GM12878 (cell line): ENCODE results near the gene GDAP2. TPM values are rescaled to one million over a fixed set of nuclear protein-coding genes. Genes with fewer than 3 reads are reported as not detected.

ENCODE experiments used
- ATAC-seq: fragments of 200-7000 bp; cut with Tn5 transposase; 3 replicates; pipeline ENCODE4 v1.9.1; 2020; ENCODE audit warnings: mild to moderate bottlenecking, moderate library complexity
- BruUV-seq: library from RNA; stranded (reverse); fragments of 400-500 nt; replicated peaks from 2 replicates; lab custom pipeline; 2021; lab: Mats Ljungman, UMichigan
- CTCF ChIA-PET: fragments of 300-600 bp; sonication (Branson Sonifier 250); formaldehyde crosslinking; extraction: SDS; loops from one replicate; lab custom pipeline; 2021; ENCODE audit warnings: inconsistent platforms; lab: Yijun Ruan, JAX
- POLR2A ChIA-PET: fragments of 350-600 bp; formaldehyde crosslinking; extraction: SDS; loops from one replicate; lab custom pipeline; 2021; ENCODE audit warnings: inconsistent platforms; lab: Charles Lee
- RAD21 ChIA-PET: fragments of 300-600 bp; sonication (Branson Sonifier 250); formaldehyde crosslinking; loops from one replicate; lab custom pipeline; 2023; ENCODE audit warnings: antibody characterized with exemption; ENCODE audit not compliant: unreplicated experiment; lab: Charles Lee
- SMC1A ChIA-PET: fragments of 300-600 bp; sonication (Branson Sonifier 250); formaldehyde crosslinking; loops from one replicate; lab custom pipeline; 2023; ENCODE audit not compliant: unreplicated experiment, uncharacterized antibody; lab: Charles Lee
- DNase-seq: peaks from one replicate; pipeline ENCODE4 v3.0.0-alpha.2; 2011; ENCODE audit warnings: low read depth, low spot score
- FAIRE-seq: peaks from 3 replicates; lab custom pipeline; 2011; peaks lifted over from hg19 to GRCh38; lab: Jason Lieb, UNC
- H2AFZ ChIP-seq: 2 replicates; pipeline ENCODE4 v1.6.0; 2011; ENCODE audit warnings: low read depth, low read length, control low read depth; ENCODE audit not compliant: control insufficient read depth
- H3K27ac ChIP-seq: 2 replicates; pipeline ENCODE4 v1.5.1; 2011; ENCODE audit warnings: control low read depth; ENCODE audit not compliant: control insufficient read depth, insufficient read depth
- H3K27me3 ChIP-seq, 2 experiments: replicated peaks in 1 of 2; 2 replicates each; pipeline versions ENCODE4 v1.6.0 to v1.6.1; 2011; ENCODE audit warnings: low read length in 1 of 2; ENCODE audit not compliant: control insufficient read depth in 2 of 2, insufficient read depth in 2 of 2
- H3K36me3 ChIP-seq, 2 experiments: 2 replicates each; pipeline ENCODE4 v1.5.1; 2011; ENCODE audit warnings: low read length in 1 of 2; ENCODE audit not compliant: control insufficient read depth in 2 of 2, insufficient read depth in 2 of 2
- H3K4me1 ChIP-seq: 2 replicates; pipeline ENCODE4 v1.6.1; 2011; ENCODE audit warnings: mild to moderate bottlenecking, low read length, moderate library complexity, mixed read lengths; ENCODE audit not compliant: control insufficient read depth, insufficient read depth
- H3K4me2 ChIP-seq: 2 replicates; pipeline ENCODE4 v1.6.0; 2011; ENCODE audit warnings: control low read depth; ENCODE audit not compliant: control insufficient read depth, insufficient read depth
- H3K4me3 ChIP-seq: fragments of 200-600 bp; sonication (generic); 2 replicates; pipeline ENCODE4 v1.5.1; 2016
- H3K79me2 ChIP-seq: 2 replicates; pipeline ENCODE4 v1.6.0; 2011; ENCODE audit warnings: low read length; ENCODE audit not compliant: control insufficient read depth, insufficient read depth
- H3K9ac ChIP-seq: 2 replicates; pipeline ENCODE4 v1.8.0; 2011; ENCODE audit warnings: low read length, control low read depth, mixed read lengths; ENCODE audit not compliant: control insufficient read depth, insufficient read depth
- H3K9me3 ChIP-seq: replicated peaks from 3 replicates; pipeline ENCODE4 v1.5.1; 2011; ENCODE audit warnings: mild to moderate bottlenecking, low read length; ENCODE audit not compliant: control insufficient read depth, insufficient read depth
- H4K20me1 ChIP-seq: 2 replicates; pipeline ENCODE4 v1.6.0; 2011; ENCODE audit not compliant: control insufficient read depth, insufficient read depth
- ATF7 ChIP-seq: fragments of 450-650 bp; IDR thresholded peaks from 2 replicates; pipeline ENCODE4 v1.6.1; 2016; ENCODE audit warnings: low read depth, mild to moderate bottlenecking
- CHD1 ChIP-seq: IDR thresholded peaks from 2 replicates; pipeline ENCODE4 v1.6.1; 2012; ENCODE audit warnings: low read depth, low read length, improper control_type of control experiment
- CHD2 ChIP-seq: IDR thresholded peaks from 2 replicates; pipeline ENCODE4 v1.6.1; 2011; ENCODE audit warnings: low read depth, low read length, improper control_type of control experiment, borderline replicate concordance
- CHD4 ChIP-seq: fragments of 200-600 bp; sonication (generic); IDR thresholded peaks from 2 replicates; pipeline ENCODE4 v1.6.1; 2016; ENCODE audit warnings: mild to moderate bottlenecking
- EED ChIP-seq: sonication (generic); IDR thresholded peaks from 2 replicates; pipeline ENCODE4 v1.6.1; 2016; ENCODE audit warnings: antibody characterized with exemption, low read depth
- EZH2 ChIP-seq: IDR thresholded peaks from 2 replicates; pipeline ENCODE4 v1.6.1; 2012; ENCODE audit warnings: low read depth, mild to moderate bottlenecking, control low read depth, inconsistent platforms, low read length, borderline replicate concordance; ENCODE audit not compliant: control insufficient read depth
- GATAD2B ChIP-seq: fragments of 450-650 bp; conservative IDR thresholded peaks from 2 replicates; pipeline ENCODE4 v1.6.1; 2017; ENCODE audit warnings: low read depth, mild to moderate bottlenecking, moderate library complexity
- JUNB ChIP-seq: IDR thresholded peaks from 2 replicates; pipeline ENCODE4 v1.6.1; 2016; ENCODE audit warnings: antibody characterized with exemption, mild to moderate bottlenecking
- MEF2B ChIP-seq: fragments of 450-650 bp; IDR thresholded peaks from 2 replicates; pipeline ENCODE4 v1.6.1; 2018; ENCODE audit warnings: mild to moderate bottlenecking, moderate library complexity; ENCODE audit not compliant: partially characterized antibody, poor library complexity, severe bottlenecking
- MTA3 ChIP-seq: IDR thresholded peaks from 2 replicates; pipeline ENCODE4 v1.6.1; 2012; ENCODE audit warnings: low read length, inconsistent platforms, borderline replicate concordance
- PKNOX1 ChIP-seq: fragments of 450-650 bp; IDR thresholded peaks from 2 replicates; pipeline ENCODE4 v1.6.1; 2016; ENCODE audit warnings: mild to moderate bottlenecking
- SP1 ChIP-seq: IDR thresholded peaks from one replicate; pipeline ENCODE4 v1.6.1; 2011; ENCODE audit warnings: low read depth, low read length
- TCF3 ChIP-seq: IDR thresholded peaks from 2 replicates; pipeline ENCODE4 v1.6.1; 2012; ENCODE audit warnings: low read depth, mild to moderate bottlenecking, low read length, borderline replicate concordance; ENCODE audit not compliant: insufficient read depth
- ZNF24 ChIP-seq: fragments of 450-650 bp; IDR thresholded peaks from 2 replicates; pipeline ENCODE4 v1.6.1; 2017; ENCODE audit warnings: antibody characterized with exemption, mild to moderate bottlenecking
- WGBS: methylation state at CpG from one replicate; pipeline ENCODE4 v1.1.6; 2016; ENCODE audit warnings: low lambda C conversion rate; ENCODE audit not compliant: insufficient replicate concordance, insufficient coverage; ENCODE audit errors: missing lambda C conversion rate; 5-methylcytosine and 5-hydroxymethylcytosine counted together
- in situ Hi-C: fragments of 300-500 bp; cut with MboI; formaldehyde crosslinking; loops from 9 replicates; pipeline ENCODE4 v1.14.3; 2018; ENCODE audit warnings: mixed read lengths
- intact Hi-C: fragments of 100-400 bp; cut with micrococcal nuclease; formaldehyde crosslinking; loops from one replicate; pipeline ENCODE4 v1.14.2; 2022; ENCODE audit not compliant: unreplicated experiment
- polyA plus RNA-seq, 11 experiments: library from polyadenylated mRNA; depleted of rRNA in 4 of 11; unstranded in 6 of 11; stranded (reverse) in 5 of 11; fragments of >200 nt; fragmentation: Nextera tagmentation in 4 of 11; fragmentation: Illumina TruSeq in 1 of 11; extraction: Ambion mirVana in 4 of 11; extraction: Trizol in 1 of 11; gene quantifications; 1 replicate in 1 of 11; 2 replicates in 10 of 11; pipeline versions ENCODE4 v1.2.1 to v1.2.3, GENCODE V29; 2011 to 2016; ENCODE audit warnings: inconsistent platforms in 2 of 11, missing spikeins in 2 of 11, low read depth in 1 of 11
- total RNA-seq, 4 experiments: library from RNA; depleted of rRNA in 3 of 4; stranded (reverse); fragments of >200 nt in 3 of 4; fragmentation: Illumina TruSeq in 1 of 4; extraction: Trizol in 1 of 4; gene quantifications; 2 replicates each; pipeline versions ENCODE4 v1.2.1 to v1.2.3, GENCODE V29; 2013 to 2021
- TF ChIP-seq, protein P1 (sequence below): fragments of 450-650 bp; IDR thresholded peaks from 2 replicates; pipeline ENCODE4 v1.6.1; 2017; ENCODE audit warnings: mild to moderate bottlenecking, low read depth, inconsistent platforms; ENCODE audit not compliant: poor library complexity, severe bottlenecking
- TF ChIP-seq, protein P2 (sequence below): IDR thresholded peaks from 2 replicates; pipeline ENCODE4 v1.6.1; 2012; ENCODE audit warnings: mild to moderate bottlenecking, low read depth, low read length
- TF ChIP-seq, protein P3 (sequence below), 3 experiments: IDR thresholded peaks in 2 of 3; conservative IDR thresholded peaks in 1 of 3; 2 replicates each; pipeline ENCODE4 v1.5.1; 2011; ENCODE audit warnings: low read depth in 3 of 3, low read length in 3 of 3, mild to moderate bottlenecking in 3 of 3, control low read depth in 2 of 3, moderate library complexity in 2 of 3, inconsistent platforms in 1 of 3, mixed read lengths in 1 of 3; ENCODE audit not compliant: control insufficient read depth in 2 of 3, insufficient read depth in 1 of 3; ENCODE audit errors: extremely low read depth in 1 of 3

Gene GDAP2
- total and polyA plus RNA-seq, 10 of the 15 experiments (the other 5 are each of a cell fraction or from before 2014, with no cell fraction given), result 2.6 to 19.2 (median 11.4) TPM

DNA sequence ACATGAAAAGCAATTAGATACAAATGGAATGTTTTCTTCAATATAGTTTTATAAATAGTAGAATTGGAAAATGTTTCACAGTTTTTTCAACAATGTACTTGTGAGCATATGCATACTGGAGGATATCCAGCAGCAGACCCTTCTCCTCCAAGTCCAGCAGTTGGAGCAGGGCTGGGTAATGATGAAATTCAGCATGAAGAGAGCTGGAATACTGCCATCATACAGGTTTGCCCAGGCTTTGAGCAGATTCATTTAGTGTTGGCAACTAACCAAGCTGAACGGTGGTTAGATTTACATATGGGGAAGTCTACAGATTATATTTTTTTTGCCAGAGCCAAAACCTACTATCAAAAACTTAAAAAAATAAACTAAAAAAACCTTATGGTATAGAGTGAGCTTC lies 38.5 kb upstream of the GDAP2 start:
- ChIA-PET SMC1A (interaction anchor here (0.6 to 1.3 kb wide), 3 partner anchors 11 to 521 kb away, joined by 3 to 5 read pairs (median 3); no protein-coding TSS in a partner anchor), RAD21 (no interaction called here), POLR2A (no interaction called here), CTCF (interaction anchor here (1.1 to 1.4 kb wide), 2 partner anchors 17 to 72 kb away, joined by 3 read pairs; no protein-coding TSS in a partner anchor)
- in situ Hi-C loops (no loop called here), intact Hi-C loops (no loop called here)
- Histone ChIP-seq H3K36me3 (peaks cover 0 to 8% of the 10 kb centered on the region in 2 experiments; a peak in 2 of 4 replicates), H3K79me2 (no peaks in the 10 kb centered on the region), H3K27me3 (no peaks in the 10 kb centered on the region), H3K9ac (no peak overlapping the region), H3K4me2 (no peak overlapping the region), H3K27ac (no peak overlapping the region), H4K20me1 (no peaks in the 10 kb centered on the region), H3K4me1 (no peaks in the 10 kb centered on the region), H2AFZ (no peak overlapping the region), H3K4me3 (no peak overlapping the region), H3K9me3 (no peaks in the 10 kb centered on the region)
- no peak for DNase-seq
- no peak for ATAC-seq
- WGBS, result 0% methylated on average over 1 of the region's 1 CpG
- FAIRE-seq, result no peak
- BruUV-seq, result no TSS peak
- no peak for TF ChIP-seq MTA3
- no peak for TF ChIP-seq ATF7
- TF ChIP-seq, protein P1, sequence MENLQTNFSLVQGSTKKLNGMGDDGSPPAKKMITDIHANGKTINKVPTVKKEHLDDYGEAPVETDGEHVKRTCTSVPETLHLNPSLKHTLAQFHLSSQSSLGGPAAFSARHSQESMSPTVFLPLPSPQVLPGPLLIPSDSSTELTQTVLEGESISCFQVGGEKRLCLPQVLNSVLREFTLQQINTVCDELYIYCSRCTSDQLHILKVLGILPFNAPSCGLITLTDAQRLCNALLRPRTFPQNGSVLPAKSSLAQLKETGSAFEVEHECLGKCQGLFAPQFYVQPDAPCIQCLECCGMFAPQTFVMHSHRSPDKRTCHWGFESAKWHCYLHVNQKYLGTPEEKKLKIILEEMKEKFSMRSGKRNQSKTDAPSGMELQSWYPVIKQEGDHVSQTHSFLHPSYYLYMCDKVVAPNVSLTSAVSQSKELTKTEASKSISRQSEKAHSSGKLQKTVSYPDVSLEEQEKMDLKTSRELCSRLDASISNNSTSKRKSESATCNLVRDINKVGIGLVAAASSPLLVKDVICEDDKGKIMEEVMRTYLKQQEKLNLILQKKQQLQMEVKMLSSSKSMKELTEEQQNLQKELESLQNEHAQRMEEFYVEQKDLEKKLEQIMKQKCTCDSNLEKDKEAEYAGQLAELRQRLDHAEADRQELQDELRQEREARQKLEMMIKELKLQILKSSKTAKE, result no peak
- no peak for TF ChIP-seq CHD1
- TF ChIP-seq, protein P2, sequence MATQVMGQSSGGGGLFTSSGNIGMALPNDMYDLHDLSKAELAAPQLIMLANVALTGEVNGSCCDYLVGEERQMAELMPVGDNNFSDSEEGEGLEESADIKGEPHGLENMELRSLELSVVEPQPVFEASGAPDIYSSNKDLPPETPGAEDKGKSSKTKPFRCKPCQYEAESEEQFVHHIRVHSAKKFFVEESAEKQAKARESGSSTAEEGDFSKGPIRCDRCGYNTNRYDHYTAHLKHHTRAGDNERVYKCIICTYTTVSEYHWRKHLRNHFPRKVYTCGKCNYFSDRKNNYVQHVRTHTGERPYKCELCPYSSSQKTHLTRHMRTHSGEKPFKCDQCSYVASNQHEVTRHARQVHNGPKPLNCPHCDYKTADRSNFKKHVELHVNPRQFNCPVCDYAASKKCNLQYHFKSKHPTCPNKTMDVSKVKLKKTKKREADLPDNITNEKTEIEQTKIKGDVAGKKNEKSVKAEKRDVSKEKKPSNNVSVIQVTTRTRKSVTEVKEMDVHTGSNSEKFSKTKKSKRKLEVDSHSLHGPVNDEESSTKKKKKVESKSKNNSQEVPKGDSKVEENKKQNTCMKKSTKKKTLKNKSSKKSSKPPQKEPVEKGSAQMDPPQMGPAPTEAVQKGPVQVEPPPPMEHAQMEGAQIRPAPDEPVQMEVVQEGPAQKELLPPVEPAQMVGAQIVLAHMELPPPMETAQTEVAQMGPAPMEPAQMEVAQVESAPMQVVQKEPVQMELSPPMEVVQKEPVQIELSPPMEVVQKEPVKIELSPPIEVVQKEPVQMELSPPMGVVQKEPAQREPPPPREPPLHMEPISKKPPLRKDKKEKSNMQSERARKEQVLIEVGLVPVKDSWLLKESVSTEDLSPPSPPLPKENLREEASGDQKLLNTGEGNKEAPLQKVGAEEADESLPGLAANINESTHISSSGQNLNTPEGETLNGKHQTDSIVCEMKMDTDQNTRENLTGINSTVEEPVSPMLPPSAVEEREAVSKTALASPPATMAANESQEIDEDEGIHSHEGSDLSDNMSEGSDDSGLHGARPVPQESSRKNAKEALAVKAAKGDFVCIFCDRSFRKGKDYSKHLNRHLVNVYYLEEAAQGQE, result no peak
- no peak for TF ChIP-seq TCF3
- TF ChIP-seq, protein P3, sequence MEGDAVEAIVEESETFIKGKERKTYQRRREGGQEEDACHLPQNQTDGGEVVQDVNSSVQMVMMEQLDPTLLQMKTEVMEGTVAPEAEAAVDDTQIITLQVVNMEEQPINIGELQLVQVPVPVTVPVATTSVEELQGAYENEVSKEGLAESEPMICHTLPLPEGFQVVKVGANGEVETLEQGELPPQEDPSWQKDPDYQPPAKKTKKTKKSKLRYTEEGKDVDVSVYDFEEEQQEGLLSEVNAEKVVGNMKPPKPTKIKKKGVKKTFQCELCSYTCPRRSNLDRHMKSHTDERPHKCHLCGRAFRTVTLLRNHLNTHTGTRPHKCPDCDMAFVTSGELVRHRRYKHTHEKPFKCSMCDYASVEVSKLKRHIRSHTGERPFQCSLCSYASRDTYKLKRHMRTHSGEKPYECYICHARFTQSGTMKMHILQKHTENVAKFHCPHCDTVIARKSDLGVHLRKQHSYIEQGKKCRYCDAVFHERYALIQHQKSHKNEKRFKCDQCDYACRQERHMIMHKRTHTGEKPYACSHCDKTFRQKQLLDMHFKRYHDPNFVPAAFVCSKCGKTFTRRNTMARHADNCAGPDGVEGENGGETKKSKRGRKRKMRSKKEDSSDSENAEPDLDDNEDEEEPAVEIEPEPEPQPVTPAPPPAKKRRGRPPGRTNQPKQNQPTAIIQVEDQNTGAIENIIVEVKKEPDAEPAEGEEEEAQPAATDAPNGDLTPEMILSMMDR (IDR thresholded peaks at IDR 0.05 in 2 of 3, conservative IDR thresholded peaks at IDR 0.05 in 1 of 3; ENCODE audit: control insufficient read depth in 2 of 3, extremely low read depth in 1 of 3, insufficient read depth in 1 of 3, low read depth in 3 of 3, low read length in 3 of 3), result no peak
- TF ChIP-seq EED, result no peak
- TF ChIP-seq SP1, result no peak
- no peak for TF ChIP-seq GATAD2B
- no peak for TF ChIP-seq JUNB
- no peak for TF ChIP-seq CHD2
- no peak for TF ChIP-seq ZNF24
- TF ChIP-seq PKNOX1, result no peak
- TF ChIP-seq MEF2B, result no peak
- no peak for TF ChIP-seq EZH2
- no peak for TF ChIP-seq CHD4
